G401.6 (cell line): Measurements from ENCODE around the gene UCHL5.
"Not testable (repeated sequence)": the region's sequence is repeated elsewhere in the genome, so short reads cannot be mapped to it uniquely, and the experiment has no call there.

Experiments used
- FAIRE-seq: peaks from 2 replicates; lab custom pipeline; 2012; peaks lifted over from hg19 to GRCh38; lab: Jason Lieb, UNC

Gene UCHL5

GRCh38 chr1:193062698-193063463, 3.7 kb upstream of the UCHL5 start:
- FAIRE-seq: no peak

GRCh38 chr1:193060938-193061337, 1.8 kb upstream of the UCHL5 start:
- FAIRE-seq: no peak

DNA sequence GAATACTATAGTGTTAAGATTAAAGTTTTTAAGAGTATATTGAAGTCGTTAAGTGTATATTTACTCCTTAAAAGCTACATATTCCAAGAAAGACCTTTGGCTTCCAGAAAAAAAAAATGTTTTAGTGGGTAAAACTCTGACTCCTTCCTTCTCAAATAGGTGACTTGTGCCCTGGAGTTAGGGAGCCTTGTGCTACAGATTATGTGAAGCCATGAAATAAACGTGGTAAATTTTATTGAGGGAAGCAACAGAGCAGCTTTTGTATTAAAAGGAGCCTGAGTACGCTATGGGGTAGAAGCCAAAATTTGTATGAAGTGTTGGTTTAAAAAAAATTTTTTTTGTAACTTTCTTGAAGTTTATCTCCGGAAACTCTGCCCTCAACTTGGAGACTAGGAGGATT, 1.2 kb upstream of the UCHL5 start:
- no peak for FAIRE-seq

GRCh38 chr1:193060115-193060403, 899 bp upstream of the UCHL5 start:
- FAIRE-seq: no peak

DNA sequence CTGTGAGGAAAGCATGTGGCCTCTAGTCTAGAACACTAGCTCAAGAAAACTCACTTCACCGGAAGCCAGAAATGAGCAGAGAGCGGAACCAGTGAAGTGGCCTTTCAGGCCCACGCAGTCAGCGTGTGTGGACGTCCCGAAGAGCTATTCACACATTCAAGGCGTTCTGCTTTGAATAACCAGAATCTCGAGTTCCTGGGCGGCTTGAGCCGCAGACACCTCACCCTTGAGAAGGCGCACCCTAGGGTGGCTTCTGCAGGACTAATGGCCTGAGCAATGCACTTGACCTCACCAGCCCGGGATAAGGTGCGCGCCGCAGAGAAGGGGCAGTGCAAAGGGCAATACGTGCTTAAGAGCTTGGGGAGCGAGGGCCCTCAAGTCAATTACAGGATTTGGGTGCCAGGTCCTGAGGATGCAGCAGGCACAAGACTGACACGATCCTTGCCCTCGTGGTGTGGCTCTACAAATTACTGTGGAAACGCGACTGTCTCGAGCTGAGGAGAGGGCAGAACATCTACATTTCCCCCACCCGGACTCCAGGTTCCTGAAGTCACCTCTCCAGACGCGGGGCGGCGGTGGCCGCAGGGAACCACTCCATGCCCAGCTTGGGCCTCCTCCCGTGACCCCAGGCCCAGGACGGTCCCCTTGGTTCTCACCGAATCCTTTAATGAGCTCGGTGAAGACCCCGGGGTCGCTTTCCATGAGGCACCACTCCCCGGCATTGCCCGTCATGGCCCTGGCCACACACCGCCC, 455 bp downstream of the UCHL5 start:
- no peak for FAIRE-seq

DNA sequence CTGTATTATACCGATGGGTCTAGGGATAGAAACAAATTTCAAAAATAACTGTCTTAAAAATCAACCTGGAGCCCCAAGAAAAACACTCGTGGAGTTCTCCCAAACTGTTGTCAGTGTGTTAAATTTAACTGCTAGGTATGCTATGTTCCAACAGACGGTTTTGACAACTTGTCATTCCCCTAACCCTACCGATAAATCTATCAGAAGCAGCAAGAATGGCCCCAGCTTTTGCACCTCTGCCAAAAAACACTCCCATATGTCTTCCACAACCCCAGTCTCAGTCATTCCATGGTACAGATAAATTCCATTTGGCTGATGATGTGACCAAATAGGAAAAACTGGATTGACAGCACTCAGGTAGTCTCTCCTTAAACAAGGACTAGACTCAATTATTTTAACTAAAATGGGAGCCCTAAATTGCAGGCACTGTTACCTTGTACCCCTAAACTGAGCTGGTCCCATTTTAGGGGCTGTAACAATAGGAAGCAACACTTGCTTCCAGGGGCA, 4.9 kb downstream of the UCHL5 start:
- FAIRE-seq: no peak

DNA sequence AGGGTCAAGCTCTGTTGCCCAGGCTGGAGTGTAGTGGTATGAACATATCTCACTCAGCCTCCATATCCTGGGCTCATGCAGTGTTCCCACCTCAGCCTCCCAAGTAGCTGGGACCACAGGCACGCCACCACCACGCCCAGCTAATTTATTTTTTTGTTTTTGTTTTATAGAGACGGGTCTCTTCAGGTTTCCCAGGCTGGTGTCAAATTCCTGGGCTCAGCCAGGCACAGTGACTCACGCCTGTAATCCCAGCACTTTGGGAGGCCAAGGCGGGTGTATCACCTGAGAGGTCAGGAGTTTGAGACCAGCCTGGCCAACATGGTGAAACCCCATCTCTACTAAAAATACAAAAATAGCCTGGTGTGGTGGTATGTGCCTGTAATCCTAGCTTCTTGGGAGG, 10.2 kb downstream of the UCHL5 start:
- FAIRE-seq: not testable (repeated sequence)

DNA sequence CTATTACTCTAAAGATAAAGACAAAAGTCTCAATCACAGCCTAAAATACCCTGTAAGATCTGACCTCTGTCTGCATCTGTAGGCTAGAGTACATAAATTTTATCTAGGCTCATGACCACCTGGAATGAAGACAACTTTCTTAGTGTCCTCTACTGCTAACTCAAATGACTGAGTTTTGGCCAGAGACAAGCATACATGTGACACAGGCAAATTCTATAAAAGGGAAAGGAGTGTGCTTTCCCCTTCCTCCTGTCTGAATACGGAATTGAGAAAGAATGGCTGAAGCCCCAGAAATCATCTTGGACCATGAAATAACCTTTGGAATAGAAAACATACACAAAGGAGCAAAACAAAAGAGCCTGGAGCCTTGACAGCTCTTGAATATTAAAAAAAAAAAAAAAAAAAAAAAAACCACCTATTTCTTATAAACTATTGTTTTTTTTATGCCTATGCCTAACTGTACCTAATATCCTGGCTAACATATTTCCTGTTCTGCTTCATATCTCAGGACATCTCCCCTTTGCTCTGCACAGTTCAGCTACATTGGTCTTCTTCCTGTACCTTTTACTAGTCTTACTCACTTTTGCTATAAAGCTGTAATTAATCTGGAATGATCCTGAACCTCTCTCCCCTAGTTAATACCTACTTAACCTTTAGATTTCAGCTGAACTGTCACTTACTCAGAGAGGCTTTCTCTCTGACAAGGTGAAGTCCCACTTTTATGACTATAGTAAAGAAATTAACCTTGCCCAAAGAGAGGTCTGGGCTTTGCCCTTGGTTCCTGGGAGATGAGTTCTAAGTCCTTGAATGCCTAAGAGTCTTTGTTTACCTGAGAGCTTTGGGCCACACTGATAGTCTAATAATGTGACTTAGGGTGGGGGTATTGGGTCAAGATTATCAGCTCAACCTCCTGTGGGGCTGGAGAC, 16.1 kb downstream of the UCHL5 start:
- no peak for FAIRE-seq

DNA sequence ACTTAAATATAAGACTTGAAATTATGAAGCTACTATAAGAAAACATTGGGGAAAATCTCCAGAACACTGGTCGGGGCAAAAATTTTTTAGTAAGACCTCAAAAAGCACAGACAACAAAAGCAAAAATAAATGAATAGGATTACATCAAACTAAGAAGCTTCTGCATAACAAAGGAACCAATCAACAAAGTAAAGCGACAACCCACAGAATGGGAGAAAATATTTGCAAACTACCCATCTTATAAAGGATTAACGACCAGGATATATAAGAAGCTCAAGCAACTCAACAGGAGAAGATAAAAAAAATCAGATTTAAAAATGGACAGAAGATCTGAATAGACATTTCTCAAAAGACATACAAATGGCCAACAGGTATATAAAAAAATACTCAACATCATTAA, 19.1 kb downstream of the UCHL5 start:
- no peak for FAIRE-seq

GRCh38 chr1:193036337-193037047, 22.7 kb downstream of the UCHL5 start:
- peak; percentile 68 for FAIRE-seq

- peak; percentile 28 for FAIRE-seq
These were observed 25.6 kb downstream of the UCHL5 start for GRCh38 chr1:193033610-193034009.

DNA sequence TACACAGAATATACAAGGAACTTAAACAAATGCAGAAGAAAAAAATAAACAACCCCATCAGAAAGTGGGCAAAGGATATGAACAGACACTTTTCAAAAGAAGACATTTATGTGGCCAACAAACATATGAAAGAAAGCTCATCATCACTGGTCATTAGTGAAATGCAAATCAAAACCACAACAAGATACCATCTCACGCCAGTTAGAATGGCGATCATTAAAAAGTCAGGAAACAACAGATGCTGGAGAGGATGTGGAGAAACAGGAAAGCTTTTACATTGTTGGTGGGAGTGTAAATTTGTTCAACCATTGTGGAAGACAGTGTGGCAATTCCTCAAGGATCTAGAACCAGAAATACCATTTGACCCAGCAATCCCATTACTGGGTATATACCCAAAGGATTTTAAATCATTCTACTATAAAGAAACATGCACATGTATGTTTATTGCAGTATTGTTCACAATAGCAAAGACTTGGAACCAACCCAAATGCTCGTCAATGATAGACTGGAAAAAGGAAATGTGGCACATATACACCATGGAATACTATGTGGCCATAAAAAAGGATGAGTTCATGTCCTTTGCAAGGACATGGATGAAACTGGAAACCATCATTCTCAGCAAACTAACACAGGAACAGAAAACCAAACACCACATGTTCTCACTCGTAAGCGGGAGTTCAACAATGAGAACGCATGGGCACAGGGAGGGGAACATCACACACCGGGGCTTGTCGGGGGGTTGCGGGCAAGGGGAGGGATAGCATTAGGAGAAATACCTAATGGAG, 26.3 kb downstream of the UCHL5 start:
- FAIRE-seq: not testable (repeated sequence)

- peak; percentile 97 for FAIRE-seq
These were observed 27.7 kb downstream of the UCHL5 start for GRCh38 chr1:193031431-193031830.

DNA sequence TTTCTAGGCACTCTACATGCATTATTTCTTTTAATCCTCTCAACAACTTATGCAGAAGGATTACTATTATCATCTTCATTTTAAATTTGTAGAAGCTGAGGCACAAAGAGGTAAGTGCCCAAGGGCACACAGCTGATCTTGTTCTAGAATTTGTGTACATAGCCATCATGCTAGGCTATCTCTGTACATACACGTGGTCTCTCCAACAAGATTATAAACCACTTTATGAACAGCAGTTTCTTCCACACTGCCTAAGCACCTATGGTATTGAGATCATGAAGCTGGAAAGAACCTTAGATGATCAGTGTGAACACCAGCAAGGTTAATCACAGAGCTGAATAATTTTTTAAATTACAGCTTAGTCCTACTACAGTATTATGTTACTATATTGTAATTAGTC, 28.9 kb downstream of the UCHL5 start:
- FAIRE-seq: no peak

DNA sequence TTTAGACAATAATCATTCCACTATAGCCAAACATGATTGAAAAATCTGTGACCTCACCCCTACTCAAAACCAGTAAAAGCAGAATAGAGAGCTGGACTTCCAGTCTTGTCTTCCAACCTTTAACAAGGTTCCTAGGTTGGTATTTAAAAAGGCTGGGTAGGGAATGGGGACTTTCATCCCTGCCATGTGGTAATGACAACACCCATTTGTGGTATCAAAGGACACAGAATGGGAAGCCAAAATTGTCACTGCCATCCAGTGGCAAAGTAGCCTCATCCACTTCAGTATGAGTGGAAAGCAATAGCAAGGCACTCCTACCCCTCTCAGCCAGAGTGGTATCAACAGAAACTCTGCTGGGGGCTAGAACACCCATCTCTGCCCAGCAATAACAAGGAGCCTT, 33.9 kb downstream of the UCHL5 start:
- FAIRE-seq: no peak

DNA sequence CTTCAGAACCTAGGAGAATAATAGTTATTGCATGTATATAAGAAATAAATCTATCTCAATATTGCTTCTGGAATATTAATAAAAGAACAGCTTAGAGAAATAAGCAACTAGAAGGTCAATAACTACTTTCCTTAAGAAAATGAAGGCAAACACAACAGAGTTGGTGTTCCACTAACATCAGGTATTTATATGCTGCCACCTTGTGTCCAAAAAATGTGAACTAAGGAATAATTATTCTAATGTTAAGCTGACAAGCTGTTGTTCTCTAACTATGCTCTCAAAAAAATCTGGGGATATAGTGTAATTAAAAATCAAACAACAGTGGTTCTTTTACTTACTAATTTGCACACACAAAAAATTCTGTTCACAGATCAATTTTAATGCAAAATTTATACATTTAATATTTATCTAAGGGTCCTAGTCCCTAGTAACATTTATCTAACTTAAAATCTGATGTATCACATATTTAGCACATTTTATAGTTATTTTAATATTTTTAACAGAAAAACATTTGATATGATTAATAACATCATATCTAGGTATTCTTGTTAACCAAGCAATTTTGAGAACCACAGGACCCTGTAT, 39.6 kb downstream of the UCHL5 start:
- FAIRE-seq: peak; percentile 97

- peak; percentile 84 for FAIRE-seq
These were observed 42.4 kb downstream of the UCHL5 start for GRCh38 chr1:193016788-193017187.

DNA sequence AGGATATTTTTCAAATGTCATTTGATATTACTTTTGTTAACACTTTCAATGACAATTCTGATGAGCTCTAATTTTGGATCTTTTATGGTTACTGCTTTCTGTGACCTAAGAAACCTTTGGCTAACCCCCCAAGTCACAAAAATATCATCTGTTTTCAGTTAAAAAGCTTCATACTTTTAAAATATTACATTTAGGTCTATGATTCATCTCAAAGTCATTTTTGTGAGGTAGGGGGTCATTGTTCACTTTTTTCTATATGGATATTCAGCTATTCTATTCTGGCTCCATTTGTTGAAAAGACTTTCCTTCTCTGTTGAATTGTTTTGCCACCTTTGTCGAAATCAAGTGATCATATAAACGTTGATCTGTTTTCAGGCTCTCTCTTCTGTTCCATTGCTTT, 44.8 kb downstream of the UCHL5 start:
- no peak for FAIRE-seq

DNA sequence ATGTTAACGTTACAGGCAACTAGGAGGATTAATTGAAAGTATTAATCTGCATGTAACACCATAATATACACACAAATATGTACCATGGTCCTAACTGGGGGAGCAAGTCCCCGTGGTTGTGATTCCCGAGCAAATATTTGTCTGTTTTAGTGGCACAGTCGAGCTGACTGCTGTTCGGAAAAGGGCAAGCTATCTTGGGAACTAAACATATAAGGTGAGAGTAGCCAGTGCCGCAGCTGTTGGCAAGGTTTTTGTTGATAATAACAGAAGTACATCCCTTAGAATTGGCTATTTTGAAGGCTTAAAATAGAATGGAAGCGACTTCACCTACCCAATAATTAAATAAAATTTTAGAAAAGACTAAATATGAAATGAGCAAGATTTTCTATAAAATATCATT, 45.5 kb downstream of the UCHL5 start:
- FAIRE-seq: no peak

GRCh38 chr1:193013005-193013404, 46.2 kb downstream of the UCHL5 start:
- no peak for FAIRE-seq

GRCh38 chr1:193011406-193011805, 47.8 kb downstream of the UCHL5 start:
- no peak for FAIRE-seq
